Activated CD4-positive, alpha-beta T cell treated with anti-CD3 and anti-CD28 coated beads, Interleukin-2, Interleukin-6, amounts not matched to agents 100 ng/mL and 50 ng/mL, durations not matched to agents 16 hours and 8 hours (primary cell): ENCODE measurements around the gene WDR18.
A peak's percentile ranks its signal among the peaks of the same experiment; 100 is the strongest.

Source experiments
- DNase-seq: peaks from one replicate; pipeline ENCODE4 v3.0.0-alpha.2; 2020

Gene WDR18

GRCh38 chr19:993831-994393 is 9.8 kb downstream of the WDR18 start:
- no peak for DNase-seq

- DNase-seq, result no peak
These were observed 10.4 kb downstream of the WDR18 start for GRCh38 chr19:994516-994915.

GRCh38 chr19:995051-995827 is 11.1 kb downstream of the WDR18 start:
- DNase-seq, result no peak

GRCh38 chr19:996051-996838 is 12.1 kb downstream of the WDR18 start:
- DNase-seq, result peak; percentile 56

- DNase-seq, result no peak
These were observed 13.9 kb downstream of the WDR18 start for GRCh38 chr19:998064-998463.

DNA sequence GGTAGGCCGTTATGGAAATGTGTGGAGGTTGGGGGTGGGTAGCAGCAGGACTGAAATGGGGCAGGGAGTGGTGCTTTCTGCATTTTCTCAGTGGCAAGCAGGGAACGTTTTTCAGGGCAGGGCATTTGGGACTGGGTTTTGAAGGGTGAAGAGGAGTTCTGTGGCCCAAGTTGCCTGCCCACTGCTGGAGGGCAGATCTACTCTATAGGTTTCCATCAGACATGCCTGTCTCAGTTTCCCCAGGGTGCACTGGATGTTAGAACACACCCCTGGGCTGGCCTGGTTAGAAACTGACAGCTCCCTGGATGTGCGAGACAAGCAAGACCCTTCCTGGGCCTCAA is 15.2 kb downstream of the WDR18 start:
- DNase-seq, result no peak

DNA sequence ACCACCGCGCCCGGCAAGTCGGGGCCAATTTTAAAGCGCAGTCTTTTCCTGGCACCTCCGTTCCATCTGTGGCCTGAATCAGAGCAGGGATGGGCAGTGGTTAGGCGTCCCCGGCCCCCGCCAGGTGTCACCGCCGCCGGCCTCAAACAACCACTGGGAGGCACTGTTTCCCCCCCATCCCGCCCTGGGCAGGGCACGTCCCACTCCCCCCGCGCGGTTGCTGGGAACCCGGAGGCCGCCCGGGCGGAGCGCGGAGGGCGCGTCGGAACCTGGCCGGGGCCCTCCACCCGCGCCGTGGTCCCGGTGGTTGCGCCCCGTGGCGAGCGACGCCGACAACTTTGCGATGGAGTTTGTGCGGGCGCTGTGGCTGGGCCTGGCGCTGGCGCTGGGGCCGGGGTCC is 15.9 kb downstream of the WDR18 start, which contains the start of gene GRIN3B:
GRIN3B (plus strand) TSS at position 325 of the 400 bp plus-strand sequence; CDS start at position 344, 19 bp downstream.
- peak; percentile 74 for DNase-seq

GRCh38 chr19:1000591-1001537 is 16.7 kb downstream of the WDR18 start:
- no peak for DNase-seq

GRCh38 chr19:1001538-1002166 is 17.5 kb downstream of the WDR18 start:
- DNase-seq, result peak; percentile 76

- DNase-seq, result no peak
These were observed 18.5 kb downstream of the WDR18 start for GRCh38 chr19:1002600-1002999.

DNA sequence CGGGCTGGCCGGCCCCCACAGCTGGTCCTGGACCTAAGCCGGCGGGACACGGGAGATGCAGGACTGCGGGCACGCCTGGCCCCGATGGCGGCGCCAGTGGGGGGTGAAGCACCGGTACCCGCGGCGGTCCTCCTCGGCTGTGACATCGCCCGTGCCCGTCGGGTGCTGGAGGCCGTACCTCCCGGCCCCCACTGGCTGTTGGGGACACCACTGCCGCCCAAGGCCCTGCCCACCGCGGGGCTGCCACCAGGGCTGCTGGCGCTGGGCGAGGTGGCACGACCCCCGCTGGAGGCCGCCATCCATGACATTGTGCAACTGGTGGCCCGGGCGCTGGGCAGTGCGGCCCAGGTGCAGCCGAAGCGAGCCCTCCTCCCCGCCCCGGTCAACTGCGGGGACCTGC is 19.1 kb downstream of the WDR18 start:
- DNase-seq, result no peak

GRCh38 chr19:1004204-1004802 is 20.2 kb downstream of the WDR18 start:
- no peak for DNase-seq

- DNase-seq, result no peak
These were observed 20.9 kb downstream of the WDR18 start for GRCh38 chr19:1004803-1005664.

DNA sequence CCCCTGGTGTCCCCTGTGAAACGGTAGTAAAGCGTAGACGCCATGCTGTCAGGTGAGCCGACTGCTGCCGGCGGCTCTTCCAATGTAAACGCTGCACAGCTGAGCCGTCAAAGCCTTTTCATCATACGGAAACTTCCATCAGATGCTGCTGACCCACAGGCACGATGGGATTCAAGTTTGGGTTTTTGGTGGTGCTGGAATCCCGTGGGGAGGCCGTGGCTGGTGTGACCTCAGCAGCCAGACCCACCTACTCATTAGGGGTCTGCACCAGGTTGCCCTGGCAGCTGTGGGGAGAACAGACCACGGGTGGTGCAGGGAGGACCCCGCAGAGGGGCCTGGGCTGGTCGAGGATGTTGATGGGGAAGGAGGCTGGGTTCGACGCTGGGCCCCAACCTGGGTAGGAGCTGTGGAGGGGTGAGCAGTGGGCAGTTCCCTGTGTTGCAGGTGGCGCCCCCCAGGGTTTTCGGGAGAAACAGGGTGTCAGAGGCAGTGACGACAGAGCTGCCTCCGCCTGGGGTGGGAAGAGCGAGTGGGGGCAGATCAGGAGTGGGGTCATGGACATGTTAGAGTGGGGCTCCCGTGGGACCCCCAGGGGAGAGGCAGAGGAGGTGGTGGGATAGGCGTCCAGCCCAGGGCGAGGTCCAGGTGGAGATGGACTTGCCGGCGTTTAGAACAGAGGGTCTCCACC is 22.7 kb downstream of the WDR18 start:
- DNase-seq, result no peak

- DNase-seq, result no peak
These were observed 23.5 kb downstream of the WDR18 start for GRCh38 chr19:1007399-1008251.

GRCh38 chr19:1008268-1009040 is 24.3 kb downstream of the WDR18 start:
- no peak for DNase-seq

GRCh38 chr19:1009041-1009980 is 25.2 kb downstream of the WDR18 start:
- DNase-seq, result no peak
